ENCODE measurements around the gene PTPRD.

PTPRD gene

DNA sequence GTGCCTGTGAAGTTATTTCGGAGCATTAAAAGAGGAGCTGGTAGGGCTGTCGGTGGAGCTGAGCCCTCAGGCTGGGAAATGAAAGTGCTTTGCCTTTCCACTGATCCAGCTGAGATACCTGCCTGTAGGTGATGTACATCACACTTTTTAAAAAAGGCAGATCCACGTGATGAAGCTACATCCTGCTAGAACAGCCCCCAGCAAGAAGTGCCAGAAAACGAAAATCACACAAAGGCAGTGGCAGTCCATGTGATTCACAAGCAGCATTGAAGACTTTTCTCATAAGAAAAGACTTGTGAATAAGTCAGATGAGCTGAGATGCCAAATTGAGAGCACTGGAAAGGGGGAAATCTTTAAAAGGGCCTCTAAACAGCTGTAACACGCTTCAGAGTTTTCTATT, 765.1 kb downstream of the PTPRD start:
- DNase-seq, result no peak

DNA sequence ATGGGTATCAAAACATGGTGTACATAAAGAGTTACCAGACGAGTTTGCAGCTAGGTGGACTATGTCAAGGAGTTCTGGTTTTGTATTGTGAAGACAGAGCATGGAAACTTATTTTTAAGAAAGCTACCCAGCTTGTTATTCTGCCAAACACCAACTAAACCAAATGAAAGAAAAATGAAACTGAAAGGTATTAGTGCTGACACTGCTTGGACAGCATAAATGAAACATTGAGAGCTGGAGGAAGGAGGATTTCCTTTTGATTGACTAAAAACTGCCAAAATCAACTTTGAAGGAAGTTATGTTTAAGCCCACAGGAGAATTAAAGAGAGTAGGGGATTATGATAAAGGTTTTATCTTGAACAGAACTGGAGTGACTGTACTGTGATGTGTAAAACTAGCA, 766.2 kb downstream of the PTPRD start:
- DNase-seq, result no peak

DNA sequence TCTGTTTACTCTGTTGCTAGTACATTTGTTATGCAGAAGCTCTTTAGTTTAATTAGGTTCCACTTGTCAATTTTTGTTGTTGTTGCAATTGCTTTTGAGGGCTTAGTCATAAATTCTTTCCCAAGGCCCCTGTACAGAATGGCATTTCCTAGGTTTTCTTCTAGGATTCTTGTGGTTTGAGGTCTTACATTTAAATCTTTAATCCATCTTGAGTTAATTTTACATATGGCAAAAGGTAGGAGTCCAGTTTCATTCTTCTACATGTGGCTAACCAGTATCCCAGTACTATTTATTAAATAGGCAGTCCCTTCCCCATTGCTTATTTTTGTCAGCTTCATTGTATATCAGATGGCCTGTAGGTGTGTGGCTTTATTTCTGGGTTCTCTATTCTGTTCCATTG, 792.4 kb downstream of the PTPRD start:
- no peak for DNase-seq

DNA sequence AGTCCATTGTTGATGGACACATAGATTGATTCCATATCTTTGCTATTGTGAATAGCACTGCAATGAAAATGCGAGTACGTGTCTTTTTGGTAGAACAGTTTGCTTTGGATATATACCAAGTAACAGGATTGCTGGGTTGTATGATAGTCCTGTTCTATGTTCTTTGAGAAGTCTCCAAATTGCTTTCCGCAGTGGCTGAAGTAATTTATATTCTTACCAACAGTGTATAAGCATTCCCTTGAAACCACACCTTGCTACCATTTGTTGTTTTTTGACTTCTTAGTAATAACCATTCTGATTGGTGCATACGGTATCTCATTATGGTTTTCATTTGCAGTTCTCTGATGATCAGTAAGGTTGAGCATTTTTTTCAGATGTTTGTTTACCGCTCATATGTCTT, 792.9 kb downstream of the PTPRD start:
- no peak for DNase-seq

DNA sequence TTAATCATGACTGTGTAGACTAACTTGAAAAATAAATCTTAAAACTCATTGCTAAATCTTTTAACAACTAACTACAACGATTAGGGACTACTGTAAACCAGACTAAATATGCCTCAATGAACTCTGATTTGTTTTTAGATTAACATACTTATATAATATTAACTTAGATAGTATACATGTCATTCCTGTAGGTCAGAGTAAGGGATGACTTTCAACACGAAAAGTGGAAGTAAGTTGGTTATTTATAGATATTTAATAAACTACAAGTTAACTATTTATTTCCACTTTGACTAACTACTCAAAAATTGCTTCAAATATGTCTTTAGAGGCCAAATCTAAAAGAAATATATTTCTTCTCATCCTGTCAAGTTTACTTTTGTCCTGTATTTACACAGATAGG, 795.6 kb downstream of the PTPRD start:
- DNase-seq, result no peak

DNA sequence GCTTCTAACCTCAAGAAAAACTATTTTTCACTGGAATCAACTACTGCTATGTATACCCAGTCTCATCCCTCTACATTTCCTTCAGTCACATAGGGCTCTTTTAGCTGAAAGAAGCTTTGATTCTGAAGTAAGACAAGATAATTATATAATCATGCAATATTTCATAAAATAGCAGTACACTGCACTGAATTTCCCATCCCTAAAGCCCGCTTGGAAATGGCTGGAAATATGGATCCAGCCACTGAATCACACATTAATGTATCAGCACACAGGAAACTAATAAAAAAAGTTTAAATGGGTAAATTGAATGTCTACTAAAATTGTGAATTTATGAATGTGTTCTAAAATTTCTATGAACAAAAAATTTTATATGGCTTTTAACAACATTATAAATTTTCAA, 808.7 kb downstream of the PTPRD start:
- no peak for DNase-seq

DNA sequence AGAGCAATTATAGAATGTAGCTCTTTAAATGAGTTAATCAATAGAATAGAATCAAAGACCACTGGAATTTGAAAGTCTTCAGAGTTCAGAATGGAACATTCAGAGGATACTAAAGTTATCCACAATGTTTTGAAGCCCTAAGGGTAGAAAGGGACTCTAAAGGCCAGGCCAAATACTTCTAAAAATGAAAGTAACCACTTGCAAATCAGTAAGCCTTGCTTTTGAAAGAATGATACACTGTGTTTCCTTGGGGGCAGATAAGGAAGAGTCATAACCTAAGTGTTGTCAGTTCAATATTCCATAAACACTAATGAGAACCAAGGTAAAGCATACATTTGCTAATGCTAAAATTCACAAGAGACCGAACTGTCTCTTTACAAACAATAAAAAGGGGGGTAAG, 813.5 kb downstream of the PTPRD start:
- no peak for DNase-seq

DNA sequence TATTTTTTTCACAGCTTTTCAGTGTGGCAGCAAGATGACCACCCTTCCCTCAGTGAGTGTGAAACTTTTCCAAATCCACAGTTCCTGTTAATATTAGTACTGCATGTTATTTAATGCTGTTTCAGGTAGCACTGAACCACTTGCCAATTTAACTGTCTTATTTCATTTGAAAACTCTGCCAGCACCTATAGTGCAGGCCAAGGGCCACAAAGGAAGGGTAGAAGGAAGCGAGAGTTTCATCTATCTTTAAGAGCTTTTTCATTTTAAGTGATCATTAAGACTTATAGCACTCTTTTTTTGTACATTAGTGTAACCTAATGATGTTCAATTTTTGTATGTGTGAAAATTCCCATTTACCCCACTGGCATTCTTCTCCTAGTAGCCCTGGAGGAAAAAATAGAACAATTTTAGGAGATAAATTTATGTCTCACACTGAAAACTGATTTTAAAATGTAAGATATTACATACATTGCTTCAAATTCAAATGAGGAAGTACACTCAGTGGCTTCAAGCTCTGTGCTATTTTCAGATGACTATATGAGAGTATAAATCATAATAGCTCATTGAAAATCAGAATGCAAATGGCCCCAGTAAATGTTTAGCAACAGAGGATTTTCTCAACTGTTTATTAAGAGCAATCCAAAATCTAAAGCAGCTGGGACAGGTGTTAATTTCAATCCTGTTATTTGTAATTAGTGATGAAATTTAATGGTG, 820.5 kb downstream of the PTPRD start:
- no peak for DNase-seq

DNA sequence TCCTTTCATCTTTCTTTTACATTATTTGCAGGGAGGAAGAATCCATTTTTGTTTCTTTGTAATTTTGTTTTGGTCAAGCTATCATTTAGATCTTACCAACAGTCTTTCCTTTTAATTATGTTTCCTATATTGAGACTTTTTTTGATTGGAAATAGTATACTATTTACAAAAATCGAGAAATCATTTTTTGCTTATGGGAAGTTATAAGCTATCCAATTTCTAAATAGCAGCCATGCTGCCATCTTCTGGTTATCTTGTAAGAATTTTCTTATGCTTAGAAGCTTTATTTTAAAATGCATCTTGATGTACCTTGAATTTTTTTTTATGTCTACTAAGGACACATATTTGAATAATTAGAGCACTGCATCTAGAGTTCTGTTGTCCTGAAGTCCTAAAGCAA, 821.2 kb downstream of the PTPRD start:
- DNase-seq, result no peak

DNA sequence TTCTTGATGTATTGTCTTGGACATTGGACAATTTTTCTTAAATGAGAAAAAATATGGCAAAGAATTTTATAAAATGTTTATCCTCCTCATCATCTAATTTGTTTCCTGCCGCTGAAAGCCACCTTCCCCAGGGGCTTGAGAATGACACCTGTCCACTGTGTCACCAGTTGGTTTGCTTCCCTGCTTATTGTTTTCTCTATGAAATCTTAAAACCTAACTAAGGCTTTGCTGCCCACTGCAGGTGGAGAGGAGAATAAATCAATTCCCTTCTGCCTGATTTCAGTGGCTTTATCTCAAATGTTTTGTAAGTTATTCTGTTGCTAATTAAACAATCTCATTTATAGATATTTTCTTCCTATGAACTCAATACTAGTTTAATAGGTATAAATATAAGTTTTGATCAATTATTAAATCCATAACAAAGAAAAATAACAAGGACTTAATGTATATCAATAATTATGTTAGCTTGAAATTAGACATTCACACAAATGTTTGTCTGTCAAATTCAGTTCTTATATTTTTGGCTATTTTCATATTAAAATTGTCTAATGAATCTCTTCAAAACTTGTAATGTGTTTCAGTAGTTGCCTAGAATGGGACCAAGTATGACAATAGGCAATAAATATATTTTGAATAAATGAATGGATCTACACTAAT, 822.5 kb downstream of the PTPRD start:
- peak; percentile 13 for DNase-seq

DNA sequence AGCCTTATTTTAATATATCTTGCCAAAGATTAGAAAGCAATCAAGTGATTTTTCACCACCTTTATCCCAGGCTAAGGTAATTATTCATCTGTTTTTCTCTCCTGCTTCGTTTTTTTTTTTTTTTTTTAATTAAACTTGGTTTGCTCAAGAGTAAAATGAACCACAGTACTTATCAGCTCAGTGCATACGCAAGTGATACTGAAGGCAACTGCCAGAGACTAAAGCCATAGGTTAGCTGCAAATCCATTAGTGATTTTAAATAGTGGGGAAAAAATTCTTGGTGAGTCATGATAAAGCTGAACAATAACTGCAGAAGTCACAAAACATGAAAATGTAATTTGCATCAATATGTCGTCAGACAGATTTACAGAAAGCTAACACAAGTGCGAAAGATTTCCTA, 829.1 kb downstream of the PTPRD start:
- no peak for DNase-seq

DNA sequence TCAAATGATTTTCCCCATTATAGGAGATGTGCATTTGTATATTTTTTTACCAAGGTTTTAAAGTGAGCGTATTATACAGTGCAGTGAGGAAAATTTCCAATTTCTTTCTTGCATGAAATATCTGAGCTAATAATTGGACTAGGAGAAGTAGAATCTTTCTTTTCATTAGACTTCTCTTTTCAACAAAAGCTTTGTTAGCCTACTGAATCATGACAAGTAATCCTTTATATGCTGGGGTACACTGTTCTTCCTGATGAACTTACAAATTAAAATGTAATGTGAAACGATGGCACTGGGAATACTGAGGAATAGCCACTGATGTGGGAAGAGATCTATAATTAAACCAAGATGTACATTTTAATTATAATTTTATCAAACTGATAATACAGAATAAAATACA, 829.6 kb downstream of the PTPRD start:
- no peak for DNase-seq

DNA sequence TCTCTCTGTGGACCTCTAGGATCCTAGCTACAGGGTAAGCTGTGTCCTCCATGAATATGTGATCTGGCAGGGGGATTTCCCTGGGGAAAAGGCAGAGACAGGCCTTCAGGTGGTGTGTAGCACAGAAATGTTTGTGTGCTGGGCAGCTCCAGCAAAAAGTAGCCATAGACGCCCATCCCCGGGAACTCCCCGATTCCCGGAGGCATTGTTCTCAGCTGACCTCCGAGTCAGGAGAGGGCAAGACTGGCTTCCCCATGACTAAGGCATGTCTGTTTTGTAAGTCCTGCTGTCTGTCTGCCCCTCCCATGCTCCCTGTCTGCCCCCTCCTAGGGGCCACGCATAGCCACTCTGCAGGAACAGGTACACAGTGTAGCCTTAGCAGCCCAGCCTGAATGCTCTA, 834.5 kb downstream of the PTPRD start:
- no peak for DNase-seq

DNA sequence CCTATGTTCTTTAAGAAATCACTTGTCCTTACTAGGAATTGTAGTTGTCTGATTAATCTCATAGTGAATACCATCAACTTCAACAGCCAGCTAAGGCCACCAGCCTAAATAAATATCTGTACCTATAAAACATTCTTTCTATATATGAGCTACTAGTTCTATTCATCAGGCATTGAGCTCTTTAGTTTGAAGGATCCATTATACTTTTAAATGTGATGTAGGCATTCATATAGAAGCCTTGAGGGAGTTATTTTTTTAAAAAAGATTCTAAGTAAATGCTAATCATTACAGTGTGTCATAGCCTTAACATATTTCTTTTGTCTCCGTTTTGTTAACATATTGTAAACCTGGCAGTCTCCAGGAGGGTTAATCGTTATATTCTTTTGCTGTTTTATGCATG, 838.3 kb downstream of the PTPRD start:
- DNase-seq, result no peak

DNA sequence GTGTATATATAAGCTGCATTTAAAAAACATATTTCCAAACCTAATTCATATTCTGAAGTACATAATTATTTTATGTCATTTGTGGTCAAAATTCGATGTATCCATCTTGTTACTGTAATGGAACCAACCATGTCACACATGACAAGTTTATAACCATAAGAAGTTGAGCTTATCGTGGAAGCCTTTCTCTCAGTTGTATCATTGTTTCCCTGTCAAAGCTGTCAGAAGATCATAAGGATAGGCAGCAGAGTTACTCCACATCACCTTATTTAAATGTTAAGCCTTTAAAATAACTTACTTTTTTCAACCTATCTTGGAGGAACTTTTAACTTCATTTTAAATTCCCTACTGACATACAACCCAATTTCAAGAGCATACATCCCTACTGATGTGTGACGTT, 841.5 kb downstream of the PTPRD start:
- no peak for DNase-seq

DNA sequence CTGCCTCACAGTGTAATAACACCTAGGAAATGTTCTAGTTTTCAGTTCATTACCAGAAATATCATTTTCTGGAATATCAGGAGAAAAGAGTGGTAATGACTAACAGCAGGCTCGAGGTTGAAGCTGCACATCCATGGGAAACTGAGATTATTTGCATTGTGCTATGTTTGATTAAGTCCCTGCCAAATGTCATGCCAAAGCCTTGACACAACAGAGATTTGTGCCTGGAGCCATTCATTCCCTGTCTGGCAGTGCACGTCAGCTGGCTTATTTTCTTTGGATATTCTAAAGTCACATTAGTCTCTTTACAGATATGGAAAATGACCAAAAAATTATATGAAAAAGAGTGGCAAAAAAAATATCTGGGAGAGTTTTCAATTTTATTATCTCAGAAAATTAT, 848.0 kb downstream of the PTPRD start:
- DNase-seq, result no peak

DNA sequence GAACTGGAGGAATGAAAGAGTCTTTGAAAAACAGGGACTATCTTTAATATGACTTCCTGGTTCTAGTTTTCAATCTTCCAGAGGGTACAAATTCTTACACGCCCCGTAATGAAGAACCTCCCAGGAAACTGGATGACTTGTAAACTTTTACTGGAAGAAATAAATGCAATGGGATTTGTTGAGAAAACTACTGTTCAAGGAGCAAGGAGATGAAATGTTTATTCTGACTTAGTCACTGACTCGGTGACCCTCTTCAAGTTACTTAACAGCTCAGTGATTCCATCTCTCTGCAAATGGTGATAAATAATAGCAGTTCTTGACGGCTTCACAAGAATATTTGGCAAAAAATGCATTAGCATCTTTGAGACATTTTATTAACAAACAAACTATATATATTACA, 858.6 kb downstream of the PTPRD start:
- no peak for DNase-seq

DNA sequence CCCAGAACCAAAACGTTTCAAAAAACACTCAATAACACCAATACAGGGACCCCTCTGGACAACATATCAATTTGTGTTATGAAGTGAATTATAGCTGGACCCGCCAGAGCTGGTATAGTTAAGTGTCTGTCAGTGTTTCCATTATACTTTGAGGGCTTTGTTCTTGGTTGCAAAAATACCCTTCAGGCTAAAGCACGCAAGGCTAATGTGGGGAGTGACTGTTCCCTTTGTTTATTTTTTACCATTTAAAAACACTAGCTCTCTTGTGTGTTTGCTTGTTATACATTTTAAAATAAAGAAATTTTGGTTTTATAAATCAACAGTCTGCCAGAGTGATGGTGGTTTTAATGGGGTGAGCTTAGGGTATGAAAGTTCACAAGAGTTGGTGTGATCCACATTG, 859.5 kb downstream of the PTPRD start:
- no peak for DNase-seq

DNA sequence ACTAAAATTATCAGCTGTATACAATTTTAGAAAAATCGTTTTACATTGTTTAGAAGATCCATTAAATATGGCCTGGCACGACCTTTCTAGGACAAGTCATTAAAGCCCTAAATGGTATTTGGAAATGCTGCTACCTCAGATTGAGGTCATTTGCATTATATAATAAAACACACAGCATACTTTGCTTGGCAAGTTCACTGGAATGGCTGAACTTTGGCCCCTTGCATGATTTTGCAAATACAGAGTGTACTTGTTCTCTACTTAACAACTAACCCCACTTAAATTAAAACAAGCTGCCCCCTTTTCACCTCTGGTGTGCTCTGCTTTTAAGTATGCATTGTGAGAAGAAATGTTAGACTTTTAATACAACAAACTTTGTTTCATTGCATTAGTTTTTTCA, 860.1 kb downstream of the PTPRD start:
- DNase-seq, result no peak

DNA sequence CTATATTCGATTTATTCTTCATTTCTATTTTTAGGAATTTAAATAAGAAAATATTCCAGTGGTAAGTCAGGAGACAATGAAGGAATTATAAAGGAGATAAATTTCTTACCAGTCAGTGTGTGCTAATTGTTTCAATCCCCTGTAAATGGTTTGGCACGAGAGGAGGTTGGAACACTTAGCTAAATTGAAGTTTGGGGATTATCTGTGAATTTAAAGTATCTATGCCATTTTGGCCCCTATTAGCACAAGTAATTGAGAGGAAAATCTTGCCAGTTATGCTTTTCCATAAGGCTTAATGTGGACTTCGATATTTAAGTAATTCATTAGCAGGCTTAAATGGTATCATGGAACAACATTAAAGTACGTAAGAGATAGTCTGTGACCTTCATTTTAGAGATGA, 860.8 kb downstream of the PTPRD start:
- no peak for DNase-seq

DNA sequence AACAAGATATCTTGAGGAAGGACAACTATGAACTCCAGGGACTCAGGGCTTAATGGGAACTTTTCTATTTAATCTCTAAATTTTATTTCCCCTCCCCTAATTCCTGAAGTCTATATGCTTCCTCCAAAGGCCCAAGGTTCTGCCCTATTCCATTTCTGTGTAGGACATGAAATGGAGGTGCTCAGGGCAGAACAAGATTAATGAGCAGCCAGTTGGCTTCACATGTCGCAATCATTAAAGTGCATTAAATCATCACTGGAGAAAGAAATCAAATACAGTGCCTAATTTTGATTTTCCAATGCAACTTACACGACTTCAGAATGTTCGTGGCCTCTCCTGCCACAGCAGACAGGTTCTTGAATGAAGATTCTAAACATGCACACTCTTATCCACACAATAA, 862.1 kb downstream of the PTPRD start:
- no peak for DNase-seq

DNA sequence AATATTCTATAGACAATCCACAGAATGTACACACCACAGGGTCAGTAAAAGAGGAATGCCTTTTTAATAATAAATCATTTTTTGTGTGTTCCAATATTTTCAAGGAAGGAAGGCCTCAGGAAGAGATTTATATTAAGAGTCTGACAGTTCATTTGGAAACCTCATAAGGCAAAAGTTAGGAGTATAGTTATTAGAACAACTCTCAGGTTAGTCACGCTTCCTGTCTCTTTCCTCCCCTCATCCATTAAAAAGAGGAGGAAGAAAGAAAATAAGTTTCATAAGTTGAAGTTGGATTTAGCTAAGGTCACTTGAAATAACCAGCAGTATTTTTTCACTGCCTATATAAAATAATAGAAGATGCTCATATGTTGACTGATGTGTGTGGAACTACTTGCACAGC, 863.2 kb downstream of the PTPRD start:
- no peak for DNase-seq

DNA sequence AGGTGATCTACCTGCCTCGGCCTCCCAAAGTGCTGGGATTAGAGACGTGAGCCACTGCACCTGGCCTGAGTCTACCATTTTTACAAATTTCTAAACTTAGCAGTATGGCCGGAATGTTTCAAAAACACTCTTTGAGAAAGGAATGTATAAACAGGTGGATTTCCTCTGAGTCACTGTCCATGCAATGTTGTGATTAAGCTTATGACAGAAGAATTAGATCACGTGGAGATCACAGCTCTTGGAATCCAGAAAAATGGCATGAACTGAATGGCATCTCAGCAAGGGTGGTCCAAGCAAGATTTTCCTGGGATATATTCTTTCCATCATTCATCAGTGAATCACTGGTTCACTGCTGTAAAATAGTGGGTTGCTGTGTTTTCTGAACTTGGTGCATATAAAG, 865.0 kb downstream of the PTPRD start:
- no peak for DNase-seq

DNA sequence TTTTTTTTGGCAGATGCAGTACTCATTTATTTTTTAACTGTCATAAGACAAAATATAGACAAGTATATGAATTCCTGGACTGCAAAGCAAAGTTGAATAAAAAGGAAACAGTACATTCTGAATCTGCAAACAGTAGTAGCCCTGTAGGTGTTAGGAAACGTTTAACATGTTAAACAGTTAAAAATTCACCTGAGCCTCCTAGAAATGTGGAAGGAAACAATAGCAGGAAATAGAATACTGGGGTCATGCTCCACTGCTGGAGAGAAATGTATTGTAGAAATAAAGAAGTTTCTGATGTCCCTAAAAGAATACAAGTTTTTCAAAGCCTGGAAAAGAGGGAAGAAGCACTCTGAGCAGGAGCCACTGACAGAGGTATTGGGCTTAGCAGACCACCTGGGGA, 866.0 kb downstream of the PTPRD start:
- DNase-seq, result no peak

DNA sequence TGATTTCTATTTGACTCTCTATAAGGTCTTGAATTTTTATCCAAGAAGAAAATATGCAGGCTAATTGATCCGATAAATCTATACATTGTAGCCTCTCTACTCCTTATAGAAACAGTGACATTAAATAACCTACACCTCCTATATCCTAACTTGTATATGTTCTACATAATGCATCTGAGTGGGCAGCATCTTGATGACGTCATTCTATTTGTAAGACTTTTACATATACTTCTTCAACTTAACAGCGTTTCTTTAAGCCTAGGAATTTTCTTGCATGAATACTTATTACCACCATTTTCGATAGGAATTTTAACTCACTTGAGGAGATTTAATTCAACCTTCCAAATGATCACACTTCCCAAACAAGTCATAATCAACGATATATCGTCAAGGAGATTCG, 869.0 kb downstream of the PTPRD start:
- DNase-seq, result no peak

All from NCI-H1694 (cell line).